Uterus (tissue), 4 donors: ENCODE data around the gene CYFIP1. TPM values are rescaled to one million over a fixed set of nuclear protein-coding genes. Genes with fewer than 3 reads are reported as not detected.

Source experiments
- DNase-seq, 2 donors: peaks; one replicate each; pipeline ENCODE4 v3.0.0-alpha.2; 2019 to 2020
- H3K27ac ChIP-seq, 2 donors: fragments of 200-600 bp; sonication (generic); 1 replicate in 1 of 2; 2 replicates in 1 of 2; pipeline ENCODE4 v1.5.1; 2016 to 2018
- H3K27me3 ChIP-seq, 2 donors: fragments of 200-600 bp; sonication (generic); one replicate each; pipeline ENCODE4 v1.5.1; 2018 to 2019; ENCODE audit warnings: control low read depth in 1 of 2
- H3K36me3 ChIP-seq, 2 donors: fragments of 200-600 bp; sonication (generic); one replicate each; pipeline ENCODE4 v1.5.1; 2019; ENCODE audit warnings: control low read depth in 1 of 2
- H3K4me1 ChIP-seq, 2 donors: fragments of 200-600 bp; sonication (generic); one replicate each; pipeline ENCODE4 v1.5.1; 2018 to 2019; ENCODE audit warnings: control low read depth in 1 of 2
- H3K4me3 ChIP-seq, 2 donors: fragments of 200-600 bp; sonication (generic); 1 replicate in 1 of 2; 2 replicates in 1 of 2; pipeline ENCODE4 v1.5.1; 2018 to 2019; ENCODE audit warnings: mild to moderate bottlenecking in 1 of 2
- H3K9me3 ChIP-seq, 2 donors: fragments of 200-600 bp; sonication (generic); one replicate each; pipeline ENCODE4 v1.5.1; 2019; ENCODE audit warnings: control low read depth in 1 of 2
- CTCF ChIP-seq, 4 experiments: fragments of 200-600 bp in 2 of 4; fragments of 450-650 bp in 2 of 4; sonication (generic) in 2 of 4; IDR thresholded peaks; one replicate each; pipeline ENCODE4 v1.5.1; 2016 to 2019; ENCODE audit warnings: antibody characterized with exemption in 4 of 4, mild to moderate bottlenecking in 2 of 4, moderate library complexity in 1 of 4
- POLR2A ChIP-seq, 2 donors: fragments of 450-650 bp; IDR thresholded peaks; one replicate each; pipeline ENCODE4 v1.6.1; 2016; ENCODE audit warnings: antibody characterized with exemption in 2 of 2, mild to moderate bottlenecking in 1 of 2, moderate library complexity in 1 of 2
- intact Hi-C: fragments of 100-400 bp; cut with DNase I; formaldehyde crosslinking; loops from one replicate; pipeline ENCODE4 v1.15.1; 2023; ENCODE audit warnings: low total_unique reads
- total RNA-seq, 4 donors: library from RNA; depleted of rRNA in 3 of 4; stranded (reverse); fragments of >200 nt in 3 of 4; gene quantifications; one replicate each; pipeline versions ENCODE4 v1.1.0 to v1.2.4, GENCODE V29; 2014 to 2023
- donor health status: DM: yes; HTN: yes; CAD: no.

Gene CYFIP1
- total RNA-seq, 4 donors from 2014 or later, result 61.5 to 145 (median 101) TPM

GRCh38 chr15:22922003-22922402 is 58.2 kb downstream of the CYFIP1 start:
- TF ChIP-seq CTCF (IDR thresholded peaks at IDR 0.05) (no peak), POLR2A (IDR thresholded peaks at IDR 0.05) (no peak)
- Histone ChIP-seq H3K27me3 (no peaks in the 10 kb centered on the region), H3K4me1 (no peaks in the 10 kb centered on the region), H3K27ac (no peak overlapping the region), H3K36me3 (no peaks in the 10 kb centered on the region), H3K4me3 (no peak overlapping the region), H3K9me3 (no peaks in the 10 kb centered on the region)
- intact Hi-C loops, result no loop called here
- no peak for DNase-seq

- H3K36me3 ChIP-seq, result no peaks in the 10 kb centered on the region
- no peaks in the 10 kb centered on the region for H3K27me3 ChIP-seq
- H3K4me3 ChIP-seq, result no peak overlapping the region
- TF ChIP-seq CTCF (IDR thresholded peaks at IDR 0.05) (no peak), POLR2A (IDR thresholded peaks at IDR 0.05) (no peak)
- no peak overlapping the region for H3K27ac ChIP-seq
- DNase-seq, result no peak
- intact Hi-C loops, result no loop called here
- no peaks in the 10 kb centered on the region for H3K9me3 ChIP-seq
- H3K4me1 ChIP-seq, result no peaks in the 10 kb centered on the region
Observed at GRCh38 chr15:22919171-22919570, 61.0 kb downstream of the CYFIP1 start.

- no peak for DNase-seq
- Histone ChIP-seq H3K9me3 (no peaks in the 10 kb centered on the region), H3K36me3 (no peaks in the 10 kb centered on the region)
Observed at GRCh38 chr15:22918596-22919140, 61.5 kb downstream of the CYFIP1 start.

GRCh38 chr15:22918056-22918455 is 62.1 kb downstream of the CYFIP1 start:
- no peaks in the 10 kb centered on the region for H3K9me3 ChIP-seq
- TF ChIP-seq CTCF (IDR thresholded peaks at IDR 0.05) (no peak), POLR2A (IDR thresholded peaks at IDR 0.05) (no peak)

More at GRCh38 chr15:22918596-22919140, 61.5 kb downstream of the CYFIP1 start:
- intact Hi-C loops, result no loop called here
- H3K4me1 ChIP-seq, result no peaks in the 10 kb centered on the region
- H3K27me3 ChIP-seq, result no peaks in the 10 kb centered on the region
- TF ChIP-seq CTCF (IDR thresholded peaks at IDR 0.05), result no peak
- TF ChIP-seq POLR2A (IDR thresholded peaks at IDR 0.05), result no peak
- no peak overlapping the region for H3K4me3 ChIP-seq
- H3K27ac ChIP-seq, result no peak overlapping the region

GRCh38 chr15:22917556-22917955 is 62.6 kb downstream of the CYFIP1 start:
- H3K27ac ChIP-seq, result no peak overlapping the region
- no peak for DNase-seq
- TF ChIP-seq CTCF (IDR thresholded peaks at IDR 0.05) (no peak), POLR2A (IDR thresholded peaks at IDR 0.05) (no peak)
- no peaks in the 10 kb centered on the region for H3K4me1 ChIP-seq
- H3K9me3 ChIP-seq, result no peaks in the 10 kb centered on the region
- no peaks in the 10 kb centered on the region for H3K36me3 ChIP-seq
- no peak overlapping the region for H3K4me3 ChIP-seq
- H3K27me3 ChIP-seq, result no peaks in the 10 kb centered on the region
- intact Hi-C loops, result no loop called here

More at GRCh38 chr15:22918056-22918455, 62.1 kb downstream of the CYFIP1 start:
- DNase-seq, result no peak
- H3K27ac ChIP-seq, result no peak overlapping the region
- intact Hi-C loops, result no loop called here
- H3K4me3 ChIP-seq, result no peak overlapping the region
- no peaks in the 10 kb centered on the region for H3K4me1 ChIP-seq
- H3K27me3 ChIP-seq, result no peaks in the 10 kb centered on the region
- no peaks in the 10 kb centered on the region for H3K36me3 ChIP-seq
